NCI-H345 treated with DMSO at 0.1 percent for 48 hours (cell line): ENCODE results near the gene ASXL1.
"Not testable (repeated sequence)": the region's sequence is repeated elsewhere in the genome, so short reads cannot be mapped to it uniquely, and the experiment has no call there.

Source experiments
- DNase-seq: peaks from one replicate; lab custom pipeline; 2025; ENCODE audit not compliant: unreplicated experiment; lab: John Stamatoyannopoulos, UW

The ASXL1 gene

DNA sequence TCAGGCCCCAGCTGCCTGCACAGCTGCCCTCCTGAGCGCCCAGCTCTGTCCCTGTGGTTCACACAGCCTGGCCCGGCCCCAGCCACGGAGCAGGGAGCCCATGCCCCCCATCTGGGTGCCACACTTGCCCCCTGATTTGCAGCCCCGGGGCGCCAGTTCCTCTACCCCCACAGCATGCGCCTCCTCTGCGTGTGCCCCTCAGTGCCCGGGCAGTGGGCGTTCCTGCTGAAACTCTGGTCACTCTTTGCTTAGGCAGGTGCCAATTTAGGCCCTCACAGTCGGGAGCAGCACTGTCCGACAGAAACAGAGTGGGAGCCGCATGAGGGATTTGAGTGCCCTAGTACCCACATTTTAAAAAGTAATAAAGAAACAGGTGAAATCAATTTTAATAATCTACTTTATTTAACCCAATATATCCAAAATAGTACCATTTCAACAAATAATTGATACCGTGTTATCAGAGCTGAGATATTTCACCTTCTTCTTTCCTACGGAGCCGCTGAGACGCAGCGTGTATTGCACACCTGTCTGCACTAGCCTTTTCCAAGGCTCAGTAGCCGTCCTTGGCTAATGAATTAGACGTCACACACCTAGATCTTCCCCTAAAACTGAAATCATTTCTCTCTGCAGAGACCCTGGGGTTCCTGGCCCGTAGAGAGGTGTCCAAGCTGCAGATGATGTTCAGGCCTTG is 106.4 kb downstream of the ASXL1 start:
- DNase-seq: no peak

DNA sequence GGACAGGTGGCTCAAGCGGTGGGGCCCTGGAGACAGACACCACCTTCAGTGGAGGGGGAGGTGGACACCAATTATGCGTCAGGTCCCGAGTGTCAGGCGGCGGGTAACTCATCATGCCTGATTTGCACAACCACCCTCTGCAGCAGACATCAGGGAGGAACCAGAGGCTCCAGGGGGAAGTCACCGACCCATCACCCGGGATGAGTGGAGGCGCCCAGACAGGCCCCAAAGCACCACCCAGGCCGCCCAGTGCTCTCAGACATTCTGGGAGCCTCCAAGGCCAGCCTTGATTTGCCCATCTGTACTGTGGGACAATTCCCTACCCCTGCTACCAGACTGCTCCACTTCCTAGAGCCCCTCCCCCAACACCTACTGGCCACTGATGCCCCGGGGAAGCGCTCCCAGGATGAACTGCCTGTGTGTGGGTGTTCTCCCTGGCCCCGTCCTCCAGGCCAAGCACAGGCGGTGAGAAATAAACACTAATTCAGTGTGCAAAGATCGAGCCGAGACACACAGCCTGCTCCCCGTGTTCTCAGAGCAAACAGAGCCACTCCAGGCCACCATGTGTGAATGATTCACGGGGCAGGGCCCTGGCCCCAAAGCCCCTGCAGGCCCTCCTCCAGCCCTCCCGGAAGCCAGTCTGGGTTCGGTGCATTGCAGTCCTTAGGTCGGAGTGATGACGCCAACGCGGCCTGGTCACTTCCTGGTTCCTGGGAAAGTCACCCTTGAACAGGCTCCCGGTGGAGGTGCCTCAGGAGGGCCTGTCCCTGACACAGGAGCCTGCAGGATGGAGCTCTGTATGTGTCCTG is 107.2 kb downstream of the ASXL1 start:
- no peak for DNase-seq

DNA sequence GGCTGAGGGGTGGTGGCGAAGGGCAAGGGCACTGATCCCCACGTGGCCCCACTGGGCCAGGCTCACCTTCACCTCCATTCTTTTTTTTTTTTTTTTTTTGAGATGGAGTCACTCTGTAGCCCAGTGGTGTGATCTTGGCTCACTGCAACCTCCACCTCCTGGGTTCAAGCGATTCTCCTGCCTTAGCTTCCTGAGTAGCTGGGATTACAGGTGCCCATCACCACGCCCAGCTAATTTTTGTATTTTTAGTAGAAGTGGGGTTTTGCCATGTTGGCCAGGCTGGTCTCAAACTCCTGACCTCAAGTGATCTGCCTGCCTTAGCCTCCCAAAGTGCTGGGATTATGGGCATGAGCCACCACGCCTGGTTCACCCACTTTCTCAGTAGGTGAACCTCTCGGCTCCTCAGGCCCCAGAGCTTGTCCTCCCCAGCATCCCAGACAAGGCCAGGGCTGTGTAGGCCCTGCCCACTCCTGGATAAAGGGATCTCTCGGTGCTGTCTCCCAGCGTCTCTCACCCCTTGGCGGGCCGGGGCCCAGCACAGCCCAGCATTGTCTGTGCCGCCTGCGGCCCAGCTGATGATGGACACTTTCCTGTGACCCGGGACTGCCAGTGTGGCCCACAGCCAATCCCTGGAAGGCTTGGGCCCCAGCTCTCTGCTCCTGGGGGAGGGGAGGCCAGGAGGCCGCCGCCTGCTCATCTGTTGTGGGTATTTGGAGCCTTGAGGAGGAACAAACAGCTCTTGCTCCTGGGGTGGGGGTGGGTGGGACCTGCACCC is 108.0 kb downstream of the ASXL1 start:
- DNase-seq: not testable (repeated sequence)

DNA sequence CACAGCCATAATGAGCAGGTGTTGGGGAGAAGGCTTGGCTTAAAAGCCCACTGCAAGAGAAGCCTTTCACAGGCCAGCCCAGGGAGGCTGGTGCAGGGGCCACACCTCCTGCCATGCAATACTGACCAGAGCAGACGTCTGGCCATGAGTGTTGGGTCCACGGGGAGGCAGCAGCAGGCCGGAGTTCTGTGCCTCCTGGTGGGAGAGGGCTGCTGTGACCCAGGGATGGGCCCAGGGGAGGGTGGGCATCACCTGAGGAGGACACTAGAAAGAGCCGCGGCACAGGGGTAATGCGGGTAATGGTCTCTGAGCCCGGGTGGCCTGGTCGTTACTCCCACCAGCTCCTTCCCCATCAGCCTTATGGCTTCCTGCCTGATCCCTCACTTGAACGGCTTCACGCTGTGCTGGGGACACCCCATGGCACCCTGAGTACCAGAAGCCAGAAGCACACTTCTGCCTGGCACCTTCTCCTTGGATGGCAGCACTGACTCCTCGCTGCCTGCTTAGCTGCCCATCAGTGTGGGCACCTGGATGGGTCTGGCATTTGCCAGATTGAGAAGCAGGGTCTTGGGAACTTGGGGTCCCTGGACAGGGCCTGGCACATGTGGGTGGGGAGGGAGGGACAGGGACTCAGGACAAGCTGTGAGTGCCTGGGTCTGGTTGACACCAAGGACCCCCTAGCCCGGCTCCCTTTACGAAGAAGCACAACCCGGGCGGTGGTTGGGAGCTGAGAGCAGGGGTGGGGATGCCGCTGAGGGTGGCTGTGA is 108.8 kb downstream of the ASXL1 start:
- DNase-seq: no peak

DNA sequence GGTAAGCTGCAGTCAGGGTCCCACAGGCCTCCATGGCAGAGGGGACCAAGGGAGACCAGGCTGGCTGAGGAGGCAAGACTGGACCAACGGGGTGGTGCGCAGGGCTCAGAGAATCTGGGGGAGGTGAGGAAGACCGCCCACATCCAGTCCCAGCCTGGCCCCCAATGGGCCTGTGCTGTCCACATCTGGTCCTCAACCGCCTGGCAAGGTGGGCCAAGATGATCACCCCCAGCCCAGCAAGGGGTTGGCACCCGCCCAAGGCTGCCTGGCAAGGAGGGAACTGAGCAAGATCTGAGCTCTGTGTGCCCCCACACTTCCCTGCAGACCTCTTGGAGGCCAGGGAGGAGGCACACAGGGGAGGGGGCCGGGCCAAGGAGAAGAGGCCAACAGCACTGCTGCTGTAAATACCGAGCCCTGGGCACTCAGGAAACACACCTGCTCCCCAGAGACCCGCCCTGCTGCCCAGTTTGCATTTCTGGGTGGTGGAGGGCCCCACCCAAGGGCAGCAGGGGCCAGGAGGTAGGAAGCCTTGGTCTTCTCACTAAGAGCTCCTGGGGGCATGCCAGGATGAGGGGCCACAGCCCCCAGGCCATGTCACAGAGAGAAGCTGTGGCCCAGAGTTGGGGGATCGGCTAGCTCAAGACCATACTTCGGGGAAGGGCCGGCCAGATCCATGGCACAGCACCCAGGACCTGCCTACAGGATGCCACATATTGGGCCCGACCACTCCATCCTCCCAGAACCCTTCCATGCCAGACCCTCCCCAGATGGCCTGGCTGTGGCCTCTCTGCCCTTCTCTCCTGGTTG is 109.6 kb downstream of the ASXL1 start:
- DNase-seq: no peak

DNA sequence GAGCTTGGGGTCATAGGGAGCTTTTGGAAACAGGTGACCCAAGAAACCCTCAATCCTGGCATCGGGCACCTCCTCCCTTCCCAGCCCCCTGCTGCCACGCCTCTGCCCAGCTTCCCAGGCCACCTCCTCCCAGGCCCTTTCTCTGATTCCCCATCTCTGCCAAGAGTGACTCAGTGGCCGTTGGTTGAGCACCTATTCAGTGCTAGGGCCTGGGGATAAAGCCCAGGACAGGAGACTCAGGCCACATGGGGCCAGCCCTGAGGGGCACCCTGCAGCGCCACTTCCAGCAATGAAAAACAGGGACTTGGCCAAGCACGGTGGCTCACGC is 110.1 kb downstream of the ASXL1 start:
- no peak for DNase-seq

DNA sequence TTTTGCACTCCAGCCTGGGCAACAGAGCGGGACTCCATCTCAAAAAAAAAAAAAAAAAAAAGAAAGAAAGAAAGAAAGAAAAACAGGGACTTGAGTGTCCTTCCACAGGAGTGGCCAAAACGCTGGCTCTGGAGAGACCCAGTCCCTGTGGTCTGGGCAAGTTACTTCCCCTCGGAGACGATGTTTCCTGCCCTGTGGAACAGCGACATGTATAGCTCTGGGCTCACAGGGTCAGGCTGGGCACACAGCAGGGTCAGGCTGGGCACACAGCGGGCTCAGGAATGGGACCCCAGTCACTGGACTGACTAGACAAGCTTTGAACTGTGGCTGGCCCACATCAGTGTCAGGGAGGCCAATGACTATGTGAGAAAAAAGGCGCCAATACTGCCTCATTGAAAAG is 110.7 kb downstream of the ASXL1 start:
- DNase-seq: no peak

DNA sequence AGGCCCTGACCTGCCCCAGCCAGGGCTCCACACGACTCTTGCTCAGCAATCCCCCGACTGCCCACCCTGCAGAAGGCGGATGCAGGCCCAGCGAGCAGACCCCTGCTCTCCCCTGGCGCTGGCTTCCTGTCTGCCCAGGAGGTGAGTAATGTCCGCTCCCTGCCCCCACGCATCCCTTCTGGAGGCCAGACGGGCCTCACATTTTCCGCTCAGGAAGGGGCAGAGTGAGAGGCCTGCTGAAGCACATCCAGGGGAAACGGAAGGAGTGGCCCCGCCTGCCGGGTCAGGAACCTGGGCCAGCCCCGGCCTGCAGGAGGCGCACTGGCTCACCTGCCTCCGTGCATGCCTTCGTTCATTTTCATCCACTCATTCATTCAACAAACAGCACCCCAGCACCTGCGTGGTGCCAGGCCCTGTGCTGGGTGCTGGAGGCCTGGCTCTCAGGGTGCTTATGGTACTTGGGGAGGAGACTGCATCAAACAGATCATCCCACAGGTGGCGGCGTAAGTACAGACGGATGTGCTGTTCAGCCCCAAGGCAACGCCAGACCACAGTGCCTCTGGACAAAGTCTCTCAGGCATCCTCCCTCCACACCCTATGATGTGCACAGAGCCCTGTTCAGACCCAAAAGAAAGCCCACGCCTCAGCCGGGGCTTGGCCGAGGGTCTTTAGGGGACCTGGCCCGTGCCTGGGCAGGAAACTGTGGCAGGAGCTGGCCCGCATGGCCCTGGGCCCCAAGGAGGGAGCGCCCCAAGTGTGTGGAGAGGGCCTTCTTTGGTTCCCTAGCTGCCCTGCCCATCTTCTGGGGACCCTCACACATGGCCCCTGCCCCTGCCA is 112.1 kb downstream of the ASXL1 start:
- no peak for DNase-seq

DNA sequence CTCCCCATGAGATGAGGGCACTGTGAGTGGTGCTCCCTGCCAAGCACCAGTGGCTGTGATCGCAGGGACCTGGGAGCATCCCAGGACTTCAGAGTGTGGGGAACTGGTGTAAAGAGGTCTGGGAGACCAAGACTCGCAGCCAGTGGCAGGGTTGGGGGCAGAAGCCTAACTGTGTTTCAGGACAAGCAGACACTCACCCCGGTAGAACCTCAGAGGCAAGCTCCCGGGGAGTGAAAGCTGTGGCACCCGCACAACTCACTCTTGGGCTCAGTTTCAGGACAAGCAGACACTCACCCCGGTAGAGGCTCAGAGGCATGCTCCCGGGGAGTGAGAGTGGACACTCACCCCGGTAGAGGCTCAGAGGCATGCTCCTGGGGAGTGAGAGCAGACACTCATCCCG is 112.8 kb downstream of the ASXL1 start:
- no peak for DNase-seq

DNA sequence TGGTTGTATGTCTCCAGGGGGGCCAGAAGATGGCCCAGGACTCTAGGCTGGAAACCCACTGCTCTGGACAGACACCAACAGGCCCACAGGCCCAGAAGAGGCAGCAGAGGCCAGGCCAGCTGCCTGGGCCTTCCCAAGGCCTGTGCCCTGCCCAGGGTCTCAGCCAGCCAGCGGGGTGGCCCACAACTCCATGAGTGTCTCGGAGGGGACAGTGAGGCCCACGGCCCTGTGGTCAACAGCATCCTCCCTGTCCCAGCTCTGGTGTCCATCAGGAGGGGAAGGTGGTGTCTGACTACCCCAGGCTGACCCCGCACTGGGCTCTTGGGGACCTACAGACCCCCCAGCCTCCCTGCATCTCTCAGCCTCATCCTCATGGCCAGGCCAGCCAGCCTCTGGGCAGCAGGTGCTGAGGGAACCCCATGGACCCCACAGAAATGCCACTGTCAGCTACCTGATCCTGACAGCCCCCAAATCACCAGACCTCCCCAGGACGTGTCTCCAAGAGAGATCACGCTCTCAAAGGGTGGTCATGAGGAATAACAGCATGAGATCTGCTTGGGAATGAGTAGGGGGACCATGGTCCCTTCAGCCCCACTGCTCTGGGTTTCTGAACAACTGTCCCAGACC is 114.6 kb downstream of the ASXL1 start:
- no peak for DNase-seq

DNA sequence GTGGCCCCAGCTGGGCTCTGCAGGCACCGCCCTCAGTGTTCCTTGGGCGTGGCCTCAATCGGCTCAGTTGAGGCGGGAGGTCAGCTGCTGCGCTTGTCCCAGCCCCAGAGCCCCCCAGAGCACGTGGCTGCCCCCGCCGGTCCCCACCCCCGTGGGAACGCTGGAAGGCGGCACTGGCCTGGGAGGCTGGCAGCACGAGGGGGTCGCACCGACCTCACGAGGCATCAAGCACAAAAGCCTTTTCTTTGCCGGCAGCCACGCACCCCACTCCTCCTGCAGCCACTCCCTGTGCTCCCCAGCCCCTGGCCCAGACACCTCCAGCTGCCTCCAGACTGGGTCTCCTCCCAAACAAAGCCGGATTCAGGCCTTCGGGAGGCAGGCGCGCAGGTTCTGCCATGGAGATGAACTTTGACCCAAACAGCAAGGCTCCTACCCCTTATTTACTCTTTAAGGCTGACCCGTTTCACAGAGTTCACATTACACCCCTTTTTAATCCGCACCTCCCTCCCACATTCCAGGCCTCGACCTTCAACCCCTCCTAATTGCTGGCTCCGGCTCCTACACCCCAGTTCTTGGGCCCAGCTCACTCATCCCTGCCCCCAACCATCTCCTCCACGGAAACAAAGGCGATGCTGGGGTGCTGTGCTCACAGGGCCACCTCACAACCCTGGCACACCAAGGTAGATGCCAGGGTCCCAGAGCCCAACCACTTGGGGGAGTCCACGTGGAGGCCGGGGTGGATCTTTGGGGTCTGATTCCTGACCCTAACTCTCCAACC is 115.3 kb downstream of the ASXL1 start:
- DNase-seq: no peak

DNA sequence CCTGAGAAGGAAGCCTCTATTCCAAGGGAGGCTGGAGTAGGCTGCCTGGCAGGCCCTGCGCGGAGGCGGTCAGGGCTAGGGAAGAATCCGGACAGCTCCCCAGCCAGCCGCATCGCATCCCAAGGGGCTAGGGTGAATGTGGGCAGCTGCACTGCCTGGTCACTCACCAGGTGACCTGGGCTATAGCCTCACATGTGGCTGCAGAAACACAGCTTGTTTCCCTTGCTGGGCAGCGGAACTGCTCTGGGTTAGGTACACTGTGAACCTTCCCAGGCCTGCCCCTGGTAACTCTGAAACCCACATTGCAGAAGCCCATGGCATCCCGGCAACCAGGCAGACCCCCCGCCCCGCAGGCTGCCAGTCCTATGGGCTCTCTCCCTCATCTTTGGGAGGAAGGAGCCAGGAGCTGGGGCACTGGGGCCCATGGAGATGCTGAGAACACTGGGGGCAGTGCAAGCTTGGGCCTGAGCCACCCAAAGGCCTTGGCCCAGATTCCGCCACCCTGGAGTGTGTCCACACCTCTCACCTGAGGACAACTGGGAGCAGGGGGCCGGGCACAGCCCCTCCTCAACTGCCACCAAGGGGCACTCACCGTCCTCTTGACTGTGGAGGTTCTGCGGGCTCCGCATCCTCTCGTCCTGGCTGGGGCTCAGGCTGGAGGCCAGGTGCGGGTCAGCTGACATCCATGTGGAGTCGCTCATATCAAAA is 116.0 kb downstream of the ASXL1 start:
- DNase-seq: no peak

DNA sequence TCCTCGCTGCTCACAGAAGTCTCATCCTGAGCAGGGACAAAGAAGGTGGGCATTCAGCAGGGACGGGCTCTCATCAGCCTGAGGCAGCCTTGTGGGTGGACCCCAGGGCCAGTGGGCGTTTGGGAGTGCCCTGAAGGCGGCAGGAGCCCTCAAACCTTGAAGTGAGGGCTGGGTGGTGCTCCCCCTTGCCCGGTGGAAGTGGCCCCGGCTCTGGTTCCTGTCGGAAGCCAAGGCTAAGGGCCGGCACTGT is 116.5 kb downstream of the ASXL1 start:
- no peak for DNase-seq

DNA sequence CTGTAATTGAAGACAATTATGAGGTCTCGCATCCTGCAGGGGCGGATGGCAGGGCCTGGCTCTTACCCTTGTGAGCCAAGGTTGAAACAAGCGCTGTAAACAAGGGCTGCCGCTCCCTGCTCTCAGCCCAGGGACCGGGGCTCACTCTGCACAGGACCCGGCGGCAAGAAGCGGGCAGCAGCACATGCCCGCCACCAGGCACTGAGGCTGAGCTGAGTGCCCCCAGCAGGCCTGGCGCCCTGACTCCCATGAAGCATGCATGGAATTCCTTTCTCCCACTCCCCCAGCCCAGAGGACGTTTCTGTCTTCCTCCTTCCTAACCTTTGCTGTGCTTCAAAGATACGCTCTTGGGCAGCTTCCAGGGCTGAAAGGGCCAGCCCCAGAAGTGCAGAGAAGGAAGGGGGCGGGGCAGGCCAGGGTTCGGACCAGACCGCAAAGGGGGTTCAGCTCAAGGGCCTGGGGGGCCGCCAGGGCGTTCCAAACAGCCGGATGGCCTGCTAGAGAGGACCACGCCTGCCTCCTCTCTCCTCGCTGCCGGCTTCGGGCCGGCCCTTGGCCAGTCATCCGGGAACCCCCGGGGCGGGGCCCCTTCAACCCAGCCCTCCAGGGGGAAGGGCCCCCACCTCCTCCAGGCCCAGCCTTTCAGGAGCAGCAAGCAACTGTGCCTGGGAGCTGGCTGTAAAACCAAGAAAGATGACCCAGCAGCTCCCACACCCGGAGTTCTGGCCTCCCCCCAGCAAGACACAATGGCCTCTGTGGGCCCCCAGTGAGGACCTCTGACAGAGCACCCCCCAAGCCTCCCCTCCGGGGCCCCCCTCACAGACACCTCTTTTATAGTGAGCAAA is 117.1 kb downstream of the ASXL1 start:
- DNase-seq: no peak

DNA sequence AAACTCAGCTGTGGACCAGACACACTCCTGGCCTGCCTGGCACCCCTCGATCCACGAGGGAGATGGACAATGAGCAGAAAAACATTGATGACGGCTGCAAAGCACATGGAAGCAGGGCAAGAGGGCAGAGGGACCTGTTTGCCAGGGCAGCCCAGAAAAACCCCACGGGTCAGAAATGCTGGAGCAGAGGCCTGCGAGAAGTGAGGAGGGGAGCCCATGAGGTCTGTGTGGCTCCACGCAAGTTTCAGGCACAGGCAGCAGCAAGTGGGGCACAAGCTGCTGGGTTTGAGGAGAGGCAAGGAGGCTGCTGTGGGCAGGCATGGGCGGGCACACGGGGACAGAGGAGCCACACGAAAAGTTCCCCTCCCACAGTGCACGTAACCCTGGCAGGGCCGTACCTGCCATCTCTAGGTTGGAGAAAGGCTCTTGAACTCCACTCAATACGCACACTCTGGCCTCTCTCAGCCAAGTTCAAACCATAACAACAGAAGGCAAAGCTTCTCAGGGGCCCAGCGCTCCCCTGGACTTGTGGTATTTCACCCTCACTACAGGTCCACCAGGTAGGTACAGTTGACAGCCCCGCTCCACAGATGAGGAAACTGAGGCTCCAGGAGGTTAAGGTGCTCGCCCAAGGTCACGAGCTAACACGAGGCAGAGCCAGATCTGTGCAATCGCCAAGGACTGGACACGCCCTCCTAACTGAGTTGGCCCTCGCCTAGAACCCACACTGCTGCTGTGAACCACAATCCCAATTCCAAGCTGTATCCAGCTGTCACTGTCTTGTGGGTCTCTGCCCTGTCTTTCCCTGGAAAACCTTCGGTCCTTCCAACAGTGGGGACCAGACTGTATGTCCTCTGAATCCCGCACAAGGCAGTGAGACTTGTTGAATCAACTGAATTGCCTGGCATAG is 118.8 kb downstream of the ASXL1 start:
- no peak for DNase-seq
